BE2C (cell line): ENCODE results near the gene HSPA1A.
A peak's percentile ranks its signal among the peaks of the same experiment; 100 is the strongest.

Experiments
- DNase-seq: peaks from one replicate; pipeline ENCODE4 v3.0.0-alpha.2; 2020
- H3K27me3 ChIP-seq: fragments of 250-450 bp; sonication (Bioruptor Pico); 2 replicates; pipeline ENCODE4 v1.5.1; 2020; ENCODE audit warnings: mild to moderate bottlenecking
- H3K36me3 ChIP-seq: fragments of 250-450 bp; sonication (Bioruptor Pico); 2 replicates; pipeline ENCODE4 v1.5.1; 2020; ENCODE audit warnings: mild to moderate bottlenecking
- H3K4me1 ChIP-seq: fragments of 250-450 bp; sonication (Bioruptor Pico); 2 replicates; pipeline ENCODE4 v1.5.1; 2020
- H3K4me3 ChIP-seq: 2 replicates; pipeline ENCODE4 v1.5.1; 2011; ENCODE audit warnings: low read depth, low read length
- H3K9me3 ChIP-seq: fragments of 250-450 bp; sonication (Bioruptor Pico); 2 replicates; pipeline ENCODE4 v1.5.1; 2020
- CTCF ChIP-seq: IDR thresholded peaks from 2 replicates; pipeline ENCODE4 v1.5.1; 2012; ENCODE audit warnings: mild to moderate bottlenecking, low read depth, low read length

HSPA1A gene

DNA sequence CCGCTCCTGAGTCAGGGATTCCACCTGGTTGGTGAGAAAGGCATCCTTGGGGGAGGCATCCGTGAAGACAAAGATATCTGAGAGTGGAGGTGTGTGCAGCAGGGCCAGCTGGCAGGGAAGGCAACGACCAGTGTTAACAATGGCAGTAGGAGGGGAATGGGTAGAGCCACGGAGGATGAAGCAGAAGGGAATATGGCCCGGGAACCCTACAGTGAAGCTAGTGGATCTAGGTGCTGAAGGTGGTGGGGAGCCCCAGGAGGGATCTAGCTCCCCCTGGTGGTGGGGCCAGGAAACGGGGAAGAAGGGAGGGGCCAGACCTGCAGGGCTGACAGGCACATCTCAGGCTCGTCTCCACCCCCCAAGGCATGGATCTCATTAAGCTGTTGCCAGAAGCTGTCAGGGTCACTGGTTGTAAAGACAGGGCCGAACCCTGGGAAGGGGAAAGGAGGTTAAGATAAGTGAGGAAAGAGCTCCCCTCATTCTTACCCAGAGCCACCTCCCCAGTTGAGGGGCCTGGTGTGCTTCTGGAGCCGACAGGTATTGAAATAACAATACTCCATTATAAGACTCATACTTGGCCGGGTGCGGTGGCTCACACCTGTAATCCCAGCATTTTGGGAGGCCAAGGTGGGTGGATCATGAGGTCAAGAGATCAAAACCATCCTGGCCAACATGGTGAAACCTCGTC is 45.5 kb upstream of the HSPA1A start:
- H3K4me3 ChIP-seq = no peak overlapping the region
- peak; percentile 72 for DNase-seq
- no peaks in the 10 kb centered on the region for H3K9me3 ChIP-seq
- no peaks in the 10 kb centered on the region for H3K4me1 ChIP-seq
- no peaks in the 10 kb centered on the region for H3K36me3 ChIP-seq
- no peaks in the 10 kb centered on the region for H3K27me3 ChIP-seq
- TF ChIP-seq CTCF = peak; percentile 82

DNA sequence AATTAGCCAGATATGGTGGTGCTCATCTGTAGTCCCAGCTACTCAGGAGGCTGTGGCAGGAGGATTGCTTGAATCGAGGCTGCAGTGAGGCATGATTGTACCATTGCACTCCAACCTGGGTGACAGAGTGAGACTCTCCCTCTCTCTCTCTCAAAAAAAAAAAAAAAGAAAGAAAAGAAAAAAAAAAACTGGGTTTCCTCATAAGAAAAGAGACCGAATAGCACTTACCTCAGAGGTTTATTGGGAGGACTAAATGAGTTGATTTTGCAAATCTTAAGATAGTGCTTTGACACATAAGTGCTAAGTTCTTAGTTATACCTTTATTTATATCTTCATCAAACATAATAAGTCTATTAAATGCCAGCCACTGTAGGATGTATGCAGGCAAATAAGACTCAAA is 44.5 kb upstream of the HSPA1A start:
- H3K27me3 ChIP-seq = no peaks in the 10 kb centered on the region
- H3K9me3 ChIP-seq = no peaks in the 10 kb centered on the region
- no peak overlapping the region for H3K4me3 ChIP-seq
- TF ChIP-seq CTCF = no peak
- no peaks in the 10 kb centered on the region for H3K36me3 ChIP-seq
- no peak for DNase-seq
- H3K4me1 ChIP-seq = no peaks in the 10 kb centered on the region

DNA sequence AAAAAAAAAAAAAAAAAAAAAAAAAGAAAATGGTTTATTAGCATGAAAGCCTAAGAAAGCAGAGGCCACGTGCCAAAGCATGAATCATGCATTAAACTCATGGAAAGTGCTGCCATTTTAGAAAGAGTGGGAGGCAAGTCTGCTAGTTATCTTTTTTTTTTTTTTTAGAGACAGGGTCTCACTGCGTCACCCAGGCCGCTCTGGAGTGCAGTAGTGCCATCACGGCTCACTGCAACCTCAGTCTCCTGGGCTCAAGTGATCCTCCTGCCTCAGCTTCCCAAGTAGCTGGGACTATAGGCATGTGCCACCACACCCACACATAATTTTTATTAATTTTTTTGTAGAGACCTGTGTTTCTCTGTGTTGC is 43.4 kb upstream of the HSPA1A start:
- DNase-seq = no peak
- TF ChIP-seq CTCF = no peak
- H3K9me3 ChIP-seq = no peaks in the 10 kb centered on the region
- H3K4me3 ChIP-seq = no peak overlapping the region
- no peaks in the 10 kb centered on the region for H3K36me3 ChIP-seq
- no peaks in the 10 kb centered on the region for H3K27me3 ChIP-seq
- peaks cover 3% of the 10 kb centered on the region for H3K4me1 ChIP-seq

DNA sequence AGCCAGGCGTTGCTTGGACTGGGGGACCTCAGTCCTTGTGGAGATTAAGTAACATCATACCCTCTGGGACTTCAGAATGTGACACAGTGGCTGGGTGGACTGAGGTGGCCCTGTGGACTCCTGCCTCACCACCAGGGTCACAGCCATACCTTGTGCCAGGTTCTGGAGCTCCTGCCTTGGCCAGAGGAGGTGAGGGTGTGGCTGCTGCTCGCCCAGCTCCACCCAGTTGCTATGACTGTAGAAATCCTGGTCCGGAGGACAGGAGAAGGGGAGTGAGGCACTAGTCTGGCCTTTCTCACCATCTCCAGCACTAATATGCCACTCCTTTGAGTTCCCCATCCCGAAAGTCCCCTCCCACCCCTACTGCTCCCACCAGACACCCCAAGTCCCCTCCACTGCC is 40.2 kb upstream of the HSPA1A start:
- Histone ChIP-seq H3K4me1 (peaks cover 10% of the 10 kb centered on the region), H3K36me3 (peaks cover 22% of the 10 kb centered on the region), H3K9me3 (no peaks in the 10 kb centered on the region), H3K27me3 (no peaks in the 10 kb centered on the region), H3K4me3 (no peak overlapping the region)
- no peak for TF ChIP-seq CTCF
- DNase-seq = no peak

GRCh38 chr6:31775633-31776484 is 39.5 kb upstream of the HSPA1A start:
- H3K36me3 ChIP-seq = peaks cover 29% of the 10 kb centered on the region
- H3K4me3 ChIP-seq = no peak overlapping the region
- H3K27me3 ChIP-seq = no peaks in the 10 kb centered on the region
- H3K9me3 ChIP-seq = no peaks in the 10 kb centered on the region
- TF ChIP-seq CTCF = no peak
- no peak for DNase-seq
- H3K4me1 ChIP-seq = peaks cover 10% of the 10 kb centered on the region

DNA sequence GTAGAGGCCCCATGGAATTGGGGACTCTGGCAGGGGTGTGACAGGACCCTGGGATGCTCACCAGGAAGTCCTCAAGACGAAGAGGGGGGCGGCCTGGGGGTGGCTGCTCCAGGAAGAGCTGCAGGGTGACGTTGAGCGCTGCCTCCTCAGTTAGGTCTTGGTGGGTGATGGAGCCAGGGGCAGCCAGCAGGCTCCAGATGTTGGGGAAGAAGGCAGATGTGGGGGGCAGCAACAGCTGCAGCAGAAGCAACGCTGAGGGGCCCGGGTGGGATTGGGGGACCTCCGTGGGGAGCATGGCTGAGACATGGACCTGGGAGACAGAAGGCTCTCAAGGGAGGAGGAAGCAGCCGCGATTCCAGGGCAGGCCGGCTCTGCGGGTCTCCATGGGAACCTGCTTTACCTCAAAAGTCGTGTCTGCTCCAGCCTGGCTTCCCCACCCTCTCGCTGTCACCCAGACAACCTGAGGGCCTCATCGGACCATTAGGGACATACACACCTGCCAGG is 38.8 kb upstream of the HSPA1A start:
- TF ChIP-seq CTCF = no peak
- peaks cover 10% of the 10 kb centered on the region for H3K4me1 ChIP-seq
- peaks cover 35% of the 10 kb centered on the region for H3K36me3 ChIP-seq
- peak; percentile 41 for DNase-seq
- H3K4me3 ChIP-seq = peak overlapping the region; percentile 35
- H3K27me3 ChIP-seq = no peaks in the 10 kb centered on the region
- H3K9me3 ChIP-seq = no peaks in the 10 kb centered on the region
